T-helper 22 cell (primary cell): Measurements from ENCODE around the gene TTC28.
"Not testable (repeated sequence)": the region's sequence is repeated elsewhere in the genome, so short reads cannot be mapped to it uniquely, and the experiment has no call there.

Experiments used
- DNase-seq: peaks from one replicate; pipeline ENCODE4 v3.0.0-alpha.2; 2020; ENCODE audit warnings: low read depth

Gene TTC28

GRCh38 chr22:28601915-28602314 is 77.7 kb downstream of the TTC28 start:
- no peak for DNase-seq

- DNase-seq: no peak
Observed at GRCh38 chr22:28600546-28601143, 79.0 kb downstream of the TTC28 start.

GRCh38 chr22:28599693-28600092 is 79.9 kb downstream of the TTC28 start:
- no peak for DNase-seq

- no peak for DNase-seq
Observed at GRCh38 chr22:28597665-28598064, 82.0 kb downstream of the TTC28 start.

- DNase-seq: no peak
Observed at GRCh38 chr22:28594797-28595462, 84.7 kb downstream of the TTC28 start.

- no peak for DNase-seq
Observed at GRCh38 chr22:28594076-28594796, 85.4 kb downstream of the TTC28 start.

GRCh38 chr22:28593299-28593698 is 86.3 kb downstream of the TTC28 start:
- no peak for DNase-seq

- DNase-seq: no peak
Observed at GRCh38 chr22:28589102-28589750, 90.4 kb downstream of the TTC28 start.

GRCh38 chr22:28585324-28585723 is 94.3 kb downstream of the TTC28 start:
- DNase-seq: no peak

- no peak for DNase-seq
Observed at GRCh38 chr22:28582806-28583205, 96.8 kb downstream of the TTC28 start.

- DNase-seq: no peak
Observed at GRCh38 chr22:28581016-28581415, 98.6 kb downstream of the TTC28 start.

- DNase-seq: no peak
Observed at GRCh38 chr22:28576162-28576561, 103.5 kb downstream of the TTC28 start.

GRCh38 chr22:28574159-28574788 is 105.4 kb downstream of the TTC28 start:
- DNase-seq: no peak

GRCh38 chr22:28570696-28571373 is 108.8 kb downstream of the TTC28 start:
- no peak for DNase-seq

GRCh38 chr22:28568974-28569373 is 110.7 kb downstream of the TTC28 start:
- not testable (repeated sequence) for DNase-seq

GRCh38 chr22:28568099-28568498 is 111.5 kb downstream of the TTC28 start:
- DNase-seq: no peak

GRCh38 chr22:28566920-28567499 is 112.6 kb downstream of the TTC28 start:
- DNase-seq: not testable (repeated sequence)

GRCh38 chr22:28563636-28564035 is 116.0 kb downstream of the TTC28 start:
- DNase-seq: no peak

GRCh38 chr22:28562324-28562723 is 117.3 kb downstream of the TTC28 start:
- DNase-seq: no peak

GRCh38 chr22:28560743-28561101 is 118.9 kb downstream of the TTC28 start:
- not testable (repeated sequence) for DNase-seq

GRCh38 chr22:28560046-28560742 is 119.4 kb downstream of the TTC28 start:
- DNase-seq: no peak
